H9 (cell line): ENCODE results near the gene SLC35D3. TPM values are rescaled to one million over a fixed set of nuclear protein-coding genes. Genes with fewer than 3 reads are reported as not detected.

Source experiments
- DNase-seq: peaks from one replicate; pipeline ENCODE4 v3.0.0-alpha.2; 2017
- H2AFZ ChIP-seq: one replicate; pipeline ENCODE4 v1.6.1; 2013; ENCODE audit warnings: mild to moderate bottlenecking, low read length, control low read depth, moderate library complexity
- H2AK5ac ChIP-seq: 2 replicates; pipeline ENCODE4 v1.6.1; 2013; ENCODE audit warnings: low read length, control low read depth, mixed read lengths; ENCODE audit not compliant: insufficient read length
- H2BK120ac ChIP-seq: one replicate; pipeline ENCODE4 v1.6.1; 2013; ENCODE audit warnings: low read depth, mild to moderate bottlenecking, low read length, control low read depth, inconsistent platforms; ENCODE audit not compliant: poor library complexity, severe bottlenecking
- H2BK12ac ChIP-seq: 2 replicates; pipeline ENCODE4 v1.6.1; 2013; ENCODE audit warnings: low read length, control low read depth, mixed read lengths, low read depth; ENCODE audit not compliant: insufficient read length
- H2BK15ac ChIP-seq: 2 replicates; pipeline ENCODE4 v1.6.1; 2013; ENCODE audit warnings: low read depth, low read length, control low read depth
- H2BK20ac ChIP-seq: one replicate; pipeline ENCODE4 v1.6.1; 2013; ENCODE audit warnings: low read depth, mild to moderate bottlenecking, low read length, control low read depth, inconsistent platforms; ENCODE audit not compliant: poor library complexity, severe bottlenecking
- H2BK5ac ChIP-seq: 2 replicates; pipeline ENCODE4 v1.6.1; 2013; ENCODE audit warnings: low read length, control low read depth, mixed read lengths; ENCODE audit not compliant: insufficient read length
- H3K14ac ChIP-seq: 2 replicates; pipeline ENCODE4 v1.6.1; 2013; ENCODE audit warnings: low read length, control low read depth; ENCODE audit not compliant: insufficient read depth
- H3K18ac ChIP-seq: 2 replicates; pipeline ENCODE4 v1.6.1; 2013; ENCODE audit warnings: low read depth, mild to moderate bottlenecking, mixed read lengths, low read length, control low read depth; ENCODE audit not compliant: insufficient read length
- H3K23ac ChIP-seq: 2 replicates; pipeline ENCODE4 v1.6.1; 2013; ENCODE audit warnings: low read length, control low read depth, mixed read lengths, low read depth; ENCODE audit not compliant: insufficient read length
- H3K23me2 ChIP-seq: 2 replicates; pipeline ENCODE4 v1.6.1; 2013; ENCODE audit warnings: low read depth, mild to moderate bottlenecking, mixed read lengths, low read length, control low read depth; ENCODE audit not compliant: insufficient read length, poor library complexity, severe bottlenecking
- H3K27ac ChIP-seq: 2 replicates; pipeline ENCODE4 v1.5.1; 2013; ENCODE audit warnings: low read length, control low read depth, mixed read lengths, low read depth; ENCODE audit not compliant: insufficient read length
- H3K27me3 ChIP-seq: 2 replicates; pipeline ENCODE4 v1.6.1; 2013; ENCODE audit warnings: low read length, control low read depth, inconsistent platforms; ENCODE audit not compliant: insufficient read depth
- H3K4ac ChIP-seq: 2 replicates; pipeline ENCODE4 v1.6.1; 2013; ENCODE audit warnings: low read depth, mild to moderate bottlenecking, control low read depth, inconsistent platforms, low read length, moderate library complexity
- H3K4me1 ChIP-seq: 2 replicates; pipeline ENCODE4 v1.6.1; 2013; ENCODE audit warnings: low read length, control low read depth, inconsistent platforms; ENCODE audit not compliant: insufficient read depth
- H3K4me2 ChIP-seq: 2 replicates; pipeline ENCODE4 v1.6.1; 2013; ENCODE audit warnings: low read length, control low read depth, mixed read lengths; ENCODE audit not compliant: insufficient read length, insufficient read depth
- H3K56ac ChIP-seq: 2 replicates; pipeline ENCODE4 v1.6.1; 2013; ENCODE audit warnings: low read depth, mild to moderate bottlenecking, mixed read lengths, low read length, control low read depth; ENCODE audit not compliant: insufficient read length
- H3K79me1 ChIP-seq: 2 replicates; pipeline ENCODE4 v1.6.1; 2013; ENCODE audit warnings: low read depth, mild to moderate bottlenecking, moderate library complexity, low read length, control low read depth, inconsistent platforms; ENCODE audit not compliant: insufficient read depth, poor library complexity, severe bottlenecking
- H3K79me2 ChIP-seq: 2 replicates; pipeline ENCODE4 v1.6.1; 2013; ENCODE audit warnings: low read length, control low read depth, inconsistent platforms; ENCODE audit not compliant: insufficient read depth
- H3K9ac ChIP-seq: 2 replicates; pipeline ENCODE4 v1.6.1; 2013; ENCODE audit warnings: low read length, control low read depth, mixed read lengths; ENCODE audit not compliant: insufficient read length; ENCODE audit errors: extremely low read depth
- H3K9me3 ChIP-seq: one replicate; pipeline ENCODE4 v1.6.1; 2013; ENCODE audit warnings: low read depth, low read length, inconsistent platforms; ENCODE audit not compliant: control insufficient read depth
- H3T11ph ChIP-seq: one replicate; pipeline ENCODE4 v1.6.1; 2013; ENCODE audit warnings: mild to moderate bottlenecking, low read length, control low read depth, inconsistent platforms
- H4K20me1 ChIP-seq: one replicate; pipeline ENCODE4 v1.6.1; 2013; ENCODE audit not compliant: control insufficient read depth, insufficient read length, insufficient read depth
- H4K5ac ChIP-seq: 2 replicates; pipeline ENCODE4 v1.6.1; 2013; ENCODE audit warnings: low read depth, mild to moderate bottlenecking, mixed read lengths, low read length, control low read depth; ENCODE audit not compliant: insufficient read length
- H4K8ac ChIP-seq: replicated peaks from 2 replicates; pipeline ENCODE4 v1.6.1; 2013; ENCODE audit warnings: low read length, control low read depth, mixed read lengths, low read depth; ENCODE audit not compliant: insufficient read length
- H4K91ac ChIP-seq: 2 replicates; pipeline ENCODE4 v1.6.1; 2013; ENCODE audit warnings: low read depth, mild to moderate bottlenecking, moderate library complexity, mixed read lengths, low read length, control low read depth; ENCODE audit not compliant: insufficient read length
- H3K27ac Mint-ChIP-seq, 3 experiments: 2 replicates in 2 of 3; 3 replicates in 1 of 3; pipeline ENCODE4 v1.8.0; 2020 to 2021; ENCODE audit warnings: mixed read lengths in 3 of 3, mild to moderate bottlenecking in 1 of 3, moderate library complexity in 1 of 3
- H3K27me3 Mint-ChIP-seq: 2 replicates; pipeline ENCODE4 v1.8.0; 2021; ENCODE audit warnings: low read depth, mild to moderate bottlenecking, moderate library complexity, mixed read lengths
- H3K36me3 Mint-ChIP-seq, 3 experiments: 2 replicates in 2 of 3; 3 replicates in 1 of 3; pipeline ENCODE4 v1.8.0; 2020 to 2021; ENCODE audit warnings: low read depth in 3 of 3, mixed read lengths in 3 of 3; ENCODE audit not compliant: insufficient read depth in 1 of 3
- H3K4me1 Mint-ChIP-seq, 2 experiments: 2 replicates each; pipeline ENCODE4 v1.8.0; 2020; ENCODE audit warnings: mixed read lengths in 2 of 2
- H3K4me3 Mint-ChIP-seq, 2 experiments: 2 replicates in 1 of 2; 3 replicates in 1 of 2; pipeline ENCODE4 v1.8.0; 2020 to 2021; ENCODE audit warnings: mild to moderate bottlenecking in 2 of 2, mixed read lengths in 2 of 2, moderate library complexity in 1 of 2
- H3K9me3 Mint-ChIP-seq, 2 experiments: 2 replicates in 1 of 2; 3 replicates in 1 of 2; pipeline ENCODE4 v1.8.0; 2020; ENCODE audit warnings: mild to moderate bottlenecking in 2 of 2, mixed read lengths in 2 of 2, moderate library complexity in 1 of 2
- WGBS: extraction: QIAGEN DNeasy Blood & Tissue Kit; methylation state at CpG from one replicate; pipeline ENCODE4 v1.1.7; 2013; ENCODE audit warnings: missing lambda C conversion rate, low lambda C conversion rate, mixed read lengths; ENCODE audit not compliant: insufficient read length; ENCODE audit errors: extremely low coverage; 5-methylcytosine and 5-hydroxymethylcytosine counted together
- total RNA-seq: library from RNA; stranded (reverse); gene quantifications from 2 replicates; pipeline ENCODE4 v1.2.1, GENCODE V29; 2021
- TF ChIP-seq, protein P1 (sequence below): fragments of 200-600 bp; sonication (generic); conservative IDR thresholded peaks from 3 replicates; pipeline ENCODE4 v1.8.0; 2021; ENCODE audit warnings: antibody characterized with exemption, mild to moderate bottlenecking

Gene SLC35D3
- total RNA-seq, 1 experiment from 2014 or later = 0.17 TPM

DNA sequence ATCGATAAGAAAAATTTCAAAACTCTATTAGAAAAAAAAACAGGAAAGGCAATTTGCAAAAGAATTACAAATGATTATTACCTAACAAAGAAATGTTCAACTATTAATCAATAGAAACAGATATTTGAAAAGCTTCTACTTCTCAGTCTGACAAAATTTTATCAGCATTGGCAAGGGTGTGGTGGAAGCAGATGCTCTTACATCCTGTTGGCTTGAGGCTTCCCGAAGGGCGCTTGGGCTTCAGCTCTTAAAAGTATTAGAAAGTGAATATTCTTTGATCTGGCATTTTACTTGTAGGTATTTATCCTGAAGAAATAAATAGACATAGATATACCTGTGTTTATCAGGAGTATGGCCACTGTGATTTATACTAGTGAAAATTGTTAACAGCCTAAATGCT, 38.7 kb downstream of the SLC35D3 start:
- no peak overlapping the region for H3K18ac ChIP-seq
- H3K4me2 ChIP-seq = no peak overlapping the region
- H3K9me3 ChIP-seq = no peaks in the 10 kb centered on the region
- Mint-ChIP-seq H3K36me3 (no peaks in the 10 kb centered on the region), H3K4me3 (no peak overlapping the region), H3K27me3 (peaks cover 5% of the 10 kb centered on the region), H3K9me3 (no peaks in the 10 kb centered on the region), H3K4me1 (peaks cover 44 to 51% of the 10 kb centered on the region in 2 experiments), H3K27ac (no peak overlapping the region)
- no peak overlapping the region for H3K9ac ChIP-seq
- no peak overlapping the region for H2BK20ac ChIP-seq
- no CpG with 5 or more reads among the region's 3 CpGs for WGBS
- no peaks in the 10 kb centered on the region for H3K79me1 ChIP-seq
- no peak overlapping the region for H3K56ac ChIP-seq
- H3K23me2 ChIP-seq = no peaks in the 10 kb centered on the region
- H4K8ac ChIP-seq = no peak overlapping the region
- no peak overlapping the region for H2AK5ac ChIP-seq
- no peak overlapping the region for H3K14ac ChIP-seq
- H2BK120ac ChIP-seq = no peak overlapping the region
- peaks cover 14% of the 10 kb centered on the region for H3K4me1 ChIP-seq
- H4K20me1 ChIP-seq = no peaks in the 10 kb centered on the region
- no peak overlapping the region for H2BK15ac ChIP-seq
- no peak overlapping the region for H3T11ph ChIP-seq
- H3K79me2 ChIP-seq = no peaks in the 10 kb centered on the region
- no peak overlapping the region for H2BK12ac ChIP-seq
- no peak overlapping the region for H3K23ac ChIP-seq
- H3K27me3 ChIP-seq = no peaks in the 10 kb centered on the region
- no peak for DNase-seq
- H4K5ac ChIP-seq = no peak overlapping the region
- no peak overlapping the region for H3K4ac ChIP-seq
- TF ChIP-seq, protein P1, sequence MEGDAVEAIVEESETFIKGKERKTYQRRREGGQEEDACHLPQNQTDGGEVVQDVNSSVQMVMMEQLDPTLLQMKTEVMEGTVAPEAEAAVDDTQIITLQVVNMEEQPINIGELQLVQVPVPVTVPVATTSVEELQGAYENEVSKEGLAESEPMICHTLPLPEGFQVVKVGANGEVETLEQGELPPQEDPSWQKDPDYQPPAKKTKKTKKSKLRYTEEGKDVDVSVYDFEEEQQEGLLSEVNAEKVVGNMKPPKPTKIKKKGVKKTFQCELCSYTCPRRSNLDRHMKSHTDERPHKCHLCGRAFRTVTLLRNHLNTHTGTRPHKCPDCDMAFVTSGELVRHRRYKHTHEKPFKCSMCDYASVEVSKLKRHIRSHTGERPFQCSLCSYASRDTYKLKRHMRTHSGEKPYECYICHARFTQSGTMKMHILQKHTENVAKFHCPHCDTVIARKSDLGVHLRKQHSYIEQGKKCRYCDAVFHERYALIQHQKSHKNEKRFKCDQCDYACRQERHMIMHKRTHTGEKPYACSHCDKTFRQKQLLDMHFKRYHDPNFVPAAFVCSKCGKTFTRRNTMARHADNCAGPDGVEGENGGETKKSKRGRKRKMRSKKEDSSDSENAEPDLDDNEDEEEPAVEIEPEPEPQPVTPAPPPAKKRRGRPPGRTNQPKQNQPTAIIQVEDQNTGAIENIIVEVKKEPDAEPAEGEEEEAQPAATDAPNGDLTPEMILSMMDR = no peak
- H4K91ac ChIP-seq = no peak overlapping the region
- H2BK5ac ChIP-seq = no peak overlapping the region
- no peak overlapping the region for H2AFZ ChIP-seq
- H3K27ac ChIP-seq = no peak overlapping the region
